ENCODE data around the gene ELOB.
A peak's percentile ranks its signal among the peaks of the same experiment; 100 is the strongest.

ELOB gene

DNA sequence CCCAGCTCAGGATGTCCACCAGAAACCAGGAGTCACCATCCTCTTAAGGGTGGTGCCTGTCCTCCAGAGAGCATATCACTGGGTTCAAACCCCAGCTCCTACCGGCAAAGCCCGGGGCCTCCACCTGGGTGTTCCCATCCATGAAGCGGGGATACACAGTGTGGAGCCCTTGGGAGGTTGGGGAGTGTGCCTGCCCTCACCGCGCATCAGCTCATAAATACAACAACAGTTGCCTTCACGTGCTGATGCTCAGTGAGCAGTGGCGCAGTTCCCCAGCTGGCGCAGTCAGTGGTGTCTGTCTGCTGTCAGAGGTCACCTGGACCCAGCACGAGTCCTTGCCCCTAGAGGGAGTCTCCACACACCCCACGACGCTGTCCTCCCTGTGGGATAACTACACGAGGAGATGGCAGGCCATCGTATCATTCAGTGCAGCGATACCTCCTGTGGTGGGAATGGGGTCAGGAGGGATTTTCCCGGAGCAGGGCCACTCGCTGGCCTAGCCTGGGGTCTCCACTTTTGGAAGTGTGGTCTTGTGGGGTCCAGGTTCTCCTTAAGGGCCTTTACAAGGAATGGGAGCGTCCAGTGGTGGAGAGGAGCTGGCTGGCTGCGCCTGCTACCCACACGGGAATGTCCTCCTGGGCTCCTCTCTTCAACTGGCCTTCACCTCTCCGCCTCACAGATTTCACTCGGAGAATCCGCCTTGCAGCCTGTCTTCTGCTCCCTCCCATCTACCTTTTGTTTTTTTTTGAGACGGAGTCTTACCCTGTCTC lies 2.3 kb upstream of the ELOB start:
- Histone ChIP-seq H3K9me3 (ENCODE audit: control insufficient read depth, low read length) (no peaks in the 10 kb centered on the region), H3K36me3 (ENCODE audit: control insufficient read depth, insufficient read depth, low read length) (no peaks in the 10 kb centered on the region), H2AFZ (no peak overlapping the region), H3K4me3 (ENCODE audit: low read depth, low read length) (no peak overlapping the region), H3K79me2 (peaks cover 17% of the 10 kb centered on the region), H3K4me2 (ENCODE audit: low read length) (no peak overlapping the region), H3K4me1 (peaks cover 11% of the 10 kb centered on the region), H3K27ac (peak overlapping the region; percentile 99), H3K9ac (no peak overlapping the region), H3K27me3 (ENCODE audit: control insufficient read depth, insufficient read depth, low read length) (no peaks in the 10 kb centered on the region)
- TF ChIP-seq, protein P1, sequence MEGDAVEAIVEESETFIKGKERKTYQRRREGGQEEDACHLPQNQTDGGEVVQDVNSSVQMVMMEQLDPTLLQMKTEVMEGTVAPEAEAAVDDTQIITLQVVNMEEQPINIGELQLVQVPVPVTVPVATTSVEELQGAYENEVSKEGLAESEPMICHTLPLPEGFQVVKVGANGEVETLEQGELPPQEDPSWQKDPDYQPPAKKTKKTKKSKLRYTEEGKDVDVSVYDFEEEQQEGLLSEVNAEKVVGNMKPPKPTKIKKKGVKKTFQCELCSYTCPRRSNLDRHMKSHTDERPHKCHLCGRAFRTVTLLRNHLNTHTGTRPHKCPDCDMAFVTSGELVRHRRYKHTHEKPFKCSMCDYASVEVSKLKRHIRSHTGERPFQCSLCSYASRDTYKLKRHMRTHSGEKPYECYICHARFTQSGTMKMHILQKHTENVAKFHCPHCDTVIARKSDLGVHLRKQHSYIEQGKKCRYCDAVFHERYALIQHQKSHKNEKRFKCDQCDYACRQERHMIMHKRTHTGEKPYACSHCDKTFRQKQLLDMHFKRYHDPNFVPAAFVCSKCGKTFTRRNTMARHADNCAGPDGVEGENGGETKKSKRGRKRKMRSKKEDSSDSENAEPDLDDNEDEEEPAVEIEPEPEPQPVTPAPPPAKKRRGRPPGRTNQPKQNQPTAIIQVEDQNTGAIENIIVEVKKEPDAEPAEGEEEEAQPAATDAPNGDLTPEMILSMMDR (IDR thresholded peaks at IDR 0.05), result no peak

DNA sequence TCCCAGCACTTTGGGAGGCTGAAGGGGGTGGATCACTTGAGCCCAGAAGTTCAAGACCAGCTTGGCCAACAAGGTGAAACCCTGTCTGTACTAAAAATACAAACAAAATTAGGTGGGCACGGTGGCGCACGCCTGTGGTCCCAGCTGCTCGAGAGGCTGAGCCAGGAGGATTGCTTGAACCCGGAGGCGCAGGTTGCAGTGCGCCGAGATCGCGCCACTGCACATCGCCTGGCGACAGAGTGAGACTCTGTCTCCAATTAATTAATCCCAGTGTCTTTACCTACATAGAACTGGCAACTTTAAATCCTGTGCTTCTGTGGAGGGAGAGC lies 1.5 kb upstream of the ELOB start:
- Histone ChIP-seq H3K4me3 (ENCODE audit: low read depth, low read length) (peak overlapping the region; percentile 98), H3K9me3 (ENCODE audit: control insufficient read depth, low read length) (no peaks in the 10 kb centered on the region), H3K27me3 (ENCODE audit: control insufficient read depth, insufficient read depth, low read length) (no peaks in the 10 kb centered on the region), H3K4me2 (ENCODE audit: low read length) (peak overlapping the region; percentile 96), H3K79me2 (peaks cover 17% of the 10 kb centered on the region), H3K4me1 (peaks cover 11% of the 10 kb centered on the region), H3K36me3 (ENCODE audit: control insufficient read depth, insufficient read depth, low read length) (no peaks in the 10 kb centered on the region), H3K27ac (peak overlapping the region; percentile 99), H2AFZ (peak overlapping the region; percentile 98), H3K9ac (no peak overlapping the region)
- TF ChIP-seq, protein P1 (IDR thresholded peaks at IDR 0.05), result no peak

DNA sequence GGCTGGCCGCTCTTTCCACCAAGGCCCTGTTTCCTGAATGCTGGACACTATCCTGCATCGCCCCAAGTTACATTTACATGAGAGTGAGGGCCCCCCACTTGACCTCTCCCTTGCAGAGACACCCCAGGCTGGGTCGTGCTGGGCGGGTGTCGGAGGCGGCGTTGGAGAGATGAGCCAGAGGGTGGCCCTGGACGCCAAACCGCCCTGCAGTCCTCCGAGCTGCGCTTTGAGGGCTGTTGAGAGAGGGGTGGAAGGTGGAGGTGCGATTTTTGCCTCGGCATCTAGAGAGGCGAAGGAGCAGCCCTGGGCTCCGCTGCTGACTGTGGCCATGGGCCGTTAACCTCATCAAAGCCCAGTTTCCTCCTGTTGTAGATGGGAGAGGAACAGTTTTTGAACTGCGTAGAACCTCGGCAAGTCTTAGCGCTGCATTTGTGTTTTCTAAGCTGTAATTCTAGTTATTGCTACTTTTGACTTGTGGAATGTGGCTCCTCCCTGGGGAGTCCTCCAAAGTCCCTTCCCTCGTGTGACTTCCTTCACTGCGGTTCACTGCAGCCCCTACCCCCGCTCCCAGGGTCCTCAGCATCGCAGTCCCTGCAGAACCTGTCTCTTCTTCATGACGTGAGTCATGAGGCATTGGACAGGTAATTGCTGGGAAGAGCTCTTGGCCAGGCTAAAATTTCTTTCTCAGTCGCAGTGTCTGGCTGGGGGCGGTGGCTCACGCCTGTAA lies 986 bp upstream of the ELOB start:
- Histone ChIP-seq H2AFZ (peak overlapping the region; percentile 98), H3K36me3 (ENCODE audit: control insufficient read depth, insufficient read depth, low read length) (no peaks in the 10 kb centered on the region), H3K4me2 (ENCODE audit: low read length) (peak overlapping the region; percentile 96), H3K9ac (peak overlapping the region; percentile 100), H3K4me3 (ENCODE audit: low read depth, low read length) (peak overlapping the region; percentile 98), H3K4me1 (peaks cover 11% of the 10 kb centered on the region), H3K9me3 (ENCODE audit: control insufficient read depth, low read length) (no peaks in the 10 kb centered on the region), H3K27me3 (ENCODE audit: control insufficient read depth, insufficient read depth, low read length) (no peaks in the 10 kb centered on the region), H3K27ac (peak overlapping the region; percentile 99), H3K79me2 (peaks cover 17% of the 10 kb centered on the region)
- TF ChIP-seq, protein P1 (IDR thresholded peaks at IDR 0.05), result no peak

DNA sequence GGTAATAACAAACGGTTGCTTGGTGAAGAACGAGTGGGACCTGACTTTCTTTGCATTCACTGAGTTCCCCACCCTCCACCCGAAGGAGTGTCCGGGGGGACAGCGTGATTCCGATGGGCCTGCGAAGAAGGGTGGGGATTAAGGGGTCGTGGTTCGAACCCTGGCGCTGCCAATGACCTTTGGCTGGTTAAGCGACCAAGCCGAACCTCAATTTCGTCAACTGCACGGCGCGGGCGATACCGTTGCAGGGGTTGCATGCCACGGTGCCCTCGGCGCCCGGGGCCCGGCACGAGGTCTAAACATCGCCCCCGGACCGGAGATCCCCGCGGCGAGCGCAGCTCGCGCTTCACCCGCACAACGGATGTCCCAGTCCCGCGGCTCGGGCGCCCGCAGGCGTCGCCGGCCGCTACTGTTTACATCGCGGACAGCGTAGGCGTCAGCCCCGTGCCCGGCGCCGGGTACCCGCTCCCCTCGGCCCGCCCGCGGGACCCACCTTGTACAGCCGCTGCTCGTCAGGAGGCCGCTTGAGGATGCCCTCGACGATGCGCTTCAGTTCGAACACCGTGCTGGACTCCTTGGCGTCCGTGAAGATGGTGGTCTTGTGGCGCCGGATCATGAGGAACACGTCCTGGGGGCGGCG lies 460 bp downstream of the ELOB start:
- H3K36me3 ChIP-seq (ENCODE audit: control insufficient read depth, insufficient read depth, low read length), result no peaks in the 10 kb centered on the region
- H3K9ac ChIP-seq, result peak overlapping the region; percentile 73
- peaks cover 11% of the 10 kb centered on the region for H3K4me1 ChIP-seq
- no peaks in the 10 kb centered on the region for H3K27me3 ChIP-seq (ENCODE audit: control insufficient read depth, insufficient read depth, low read length)
- H3K79me2 ChIP-seq, result peaks cover 17% of the 10 kb centered on the region
- H3K9me3 ChIP-seq (ENCODE audit: control insufficient read depth, low read length), result no peaks in the 10 kb centered on the region
- H3K4me2 ChIP-seq (ENCODE audit: low read length), result peak overlapping the region; percentile 94
- H3K4me3 ChIP-seq (ENCODE audit: low read depth, low read length), result peak overlapping the region; percentile 84
- TF ChIP-seq, protein P1 (IDR thresholded peaks at IDR 0.05), result no peak
- H2AFZ ChIP-seq, result peak overlapping the region; percentile 84
- peak overlapping the region; percentile 68 for H3K27ac ChIP-seq

Measured in parathyroid adenoma (tissue), 2 donors.